Endothelial cell of umbilical vein (primary cell): ENCODE measurements around the gene CPED1.

Experiments
- EZH2 ChIP-seq: IDR thresholded peaks from 2 replicates; pipeline ENCODE4 v1.6.1; 2012; ENCODE audit warnings: borderline replicate concordance, low read depth, mild to moderate bottlenecking, moderate library complexity, low read length, inconsistent platforms; ENCODE audit not compliant: severe bottlenecking
- POLR2A ChIP-seq: IDR thresholded peaks from 2 replicates; pipeline ENCODE4 v1.6.1; 2012; ENCODE audit warnings: low read depth, mild to moderate bottlenecking, control low read depth, low read length
- POLR2AphosphoS5 ChIP-seq: IDR thresholded peaks from 2 replicates; pipeline ENCODE4 v1.6.1; 2012; ENCODE audit warnings: low read depth, mild to moderate bottlenecking, control low read depth, low read length, moderate library complexity; ENCODE audit not compliant: insufficient read depth
- TF ChIP-seq, protein P1 (sequence below), 2 donors: IDR thresholded peaks; 1 replicate in 1 of 2; 2 replicates in 1 of 2; pipeline ENCODE4 v1.5.1; 2011; ENCODE audit warnings: low read length in 2 of 2, mild to moderate bottlenecking in 2 of 2, moderate library complexity in 2 of 2, control low read depth in 1 of 2, inconsistent platforms in 1 of 2, low read depth in 1 of 2; ENCODE audit not compliant: insufficient read depth in 1 of 2; ENCODE audit errors: extremely low read depth in 1 of 2
- TF ChIP-seq, protein P2 (sequence below): IDR thresholded peaks from 2 replicates; pipeline ENCODE4 v1.6.1; 2011; ENCODE audit not compliant: insufficient read depth, insufficient read length

DNA sequence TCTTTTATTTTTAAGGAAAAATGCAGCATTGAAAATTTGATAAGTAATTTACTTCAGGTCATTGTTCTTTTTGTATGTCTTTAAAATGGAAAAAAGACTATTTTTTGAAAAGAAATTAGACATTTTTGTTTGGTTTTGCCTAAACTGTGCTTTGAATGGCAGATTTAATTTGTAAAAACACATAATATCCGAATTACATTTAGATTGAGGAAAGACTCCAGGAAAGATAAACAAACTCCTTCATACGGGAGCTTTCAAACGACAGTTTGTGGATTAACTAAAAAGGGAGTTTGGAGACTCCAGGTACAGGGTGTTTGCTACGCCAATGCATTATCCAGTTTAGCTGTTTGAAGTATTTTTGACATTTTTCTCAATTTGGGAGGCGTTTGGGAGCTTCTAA, 36.1 kb downstream of the CPED1 start:
- TF ChIP-seq, protein P1, sequence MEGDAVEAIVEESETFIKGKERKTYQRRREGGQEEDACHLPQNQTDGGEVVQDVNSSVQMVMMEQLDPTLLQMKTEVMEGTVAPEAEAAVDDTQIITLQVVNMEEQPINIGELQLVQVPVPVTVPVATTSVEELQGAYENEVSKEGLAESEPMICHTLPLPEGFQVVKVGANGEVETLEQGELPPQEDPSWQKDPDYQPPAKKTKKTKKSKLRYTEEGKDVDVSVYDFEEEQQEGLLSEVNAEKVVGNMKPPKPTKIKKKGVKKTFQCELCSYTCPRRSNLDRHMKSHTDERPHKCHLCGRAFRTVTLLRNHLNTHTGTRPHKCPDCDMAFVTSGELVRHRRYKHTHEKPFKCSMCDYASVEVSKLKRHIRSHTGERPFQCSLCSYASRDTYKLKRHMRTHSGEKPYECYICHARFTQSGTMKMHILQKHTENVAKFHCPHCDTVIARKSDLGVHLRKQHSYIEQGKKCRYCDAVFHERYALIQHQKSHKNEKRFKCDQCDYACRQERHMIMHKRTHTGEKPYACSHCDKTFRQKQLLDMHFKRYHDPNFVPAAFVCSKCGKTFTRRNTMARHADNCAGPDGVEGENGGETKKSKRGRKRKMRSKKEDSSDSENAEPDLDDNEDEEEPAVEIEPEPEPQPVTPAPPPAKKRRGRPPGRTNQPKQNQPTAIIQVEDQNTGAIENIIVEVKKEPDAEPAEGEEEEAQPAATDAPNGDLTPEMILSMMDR (IDR thresholded peaks at IDR 0.05; ENCODE audit: extremely low read depth in 1 of 2, insufficient read depth in 1 of 2, low read depth in 1 of 2, low read length in 2 of 2): no peak
- TF ChIP-seq POLR2AphosphoS5 (no peak), POLR2A (no peak), EZH2 (no peak)
- TF ChIP-seq, protein P2, sequence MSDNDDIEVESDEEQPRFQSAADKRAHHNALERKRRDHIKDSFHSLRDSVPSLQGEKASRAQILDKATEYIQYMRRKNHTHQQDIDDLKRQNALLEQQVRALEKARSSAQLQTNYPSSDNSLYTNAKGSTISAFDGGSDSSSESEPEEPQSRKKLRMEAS: no peak
